HG02943 (cell line): ENCODE measurements around the gene TBC1D2B.

Source experiments
- ATAC-seq: cut with Tn5 transposase; IDR thresholded peaks from one replicate; pipeline ENCODE4 v1.9.1; 2021; ENCODE audit warnings: mild to moderate bottlenecking, low read depth, moderate library complexity; ENCODE audit not compliant: unreplicated experiment

Gene TBC1D2B

DNA sequence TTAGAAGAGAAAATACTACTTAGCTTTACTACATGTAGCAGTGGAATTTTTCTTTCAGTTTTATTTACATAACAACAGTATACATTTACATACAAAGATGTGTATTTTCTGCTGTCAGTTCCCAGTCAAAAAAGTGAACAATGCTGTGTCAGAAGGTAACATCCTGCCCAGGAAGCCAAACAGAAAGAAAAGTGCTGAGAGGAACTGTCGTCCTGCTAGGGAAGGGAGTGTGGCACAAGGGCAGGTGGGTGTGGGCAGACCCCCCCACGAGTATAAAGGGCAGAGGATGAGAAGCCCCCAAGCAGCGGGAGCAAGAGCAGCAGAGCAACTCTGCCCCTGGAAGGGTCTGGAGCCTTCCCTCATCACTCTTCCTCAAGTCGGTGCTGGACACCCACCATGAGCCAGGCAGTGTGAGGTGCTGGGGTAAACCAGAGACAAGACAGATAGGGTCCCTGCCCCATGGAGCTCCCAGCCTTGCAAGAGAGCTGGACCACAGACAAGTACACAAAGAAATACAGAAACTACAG is 39.7 kb downstream of the TBC1D2B start:
- ATAC-seq = no peak

DNA sequence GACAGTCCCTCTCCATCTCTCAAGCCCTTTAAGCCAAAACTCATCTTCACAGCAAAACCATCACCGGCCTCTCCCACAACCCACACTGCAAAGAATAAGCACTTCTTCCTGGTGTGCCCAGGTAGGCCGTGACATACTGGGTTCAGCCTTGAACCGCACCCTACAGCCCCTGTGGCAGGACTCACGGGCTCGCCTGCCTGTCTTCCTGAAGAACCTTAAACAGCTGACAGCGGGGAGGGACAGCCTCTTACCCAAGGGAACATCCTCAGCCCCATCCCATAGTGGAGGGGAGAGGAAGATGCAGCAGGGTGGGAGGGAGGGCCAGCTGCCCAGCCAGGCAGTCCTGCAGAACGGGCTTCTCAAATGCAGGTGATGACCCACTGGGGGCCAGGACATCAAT is 40.2 kb downstream of the TBC1D2B start:
- no peak for ATAC-seq

- ATAC-seq = no peak
Measured at GRCh38 chr15:78035861-78036476, 41.5 kb downstream of the TBC1D2B start.

DNA sequence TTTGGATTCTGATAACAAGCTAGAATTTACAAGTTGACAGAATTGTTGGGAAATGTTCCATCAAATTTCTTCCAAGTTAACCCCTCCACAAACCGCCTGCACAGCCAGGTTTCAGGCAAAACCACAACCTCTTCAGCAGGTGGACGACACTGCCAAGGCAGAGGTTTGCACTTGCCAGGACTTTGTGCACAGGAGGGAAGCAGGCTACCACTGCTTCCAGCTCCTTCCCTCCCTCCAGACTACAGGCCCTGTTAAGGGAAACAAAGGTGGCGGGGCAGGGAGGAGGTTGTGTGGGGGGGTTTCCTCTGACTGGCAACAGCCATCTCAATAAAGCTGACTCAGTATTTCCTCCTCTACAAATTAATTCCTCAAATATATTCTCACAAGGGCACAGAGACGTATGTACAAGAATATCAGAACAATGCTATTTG is 42.2 kb downstream of the TBC1D2B start:
- no peak for ATAC-seq

GRCh38 chr15:78034495-78035191 is 42.9 kb downstream of the TBC1D2B start:
- ATAC-seq = no peak

DNA sequence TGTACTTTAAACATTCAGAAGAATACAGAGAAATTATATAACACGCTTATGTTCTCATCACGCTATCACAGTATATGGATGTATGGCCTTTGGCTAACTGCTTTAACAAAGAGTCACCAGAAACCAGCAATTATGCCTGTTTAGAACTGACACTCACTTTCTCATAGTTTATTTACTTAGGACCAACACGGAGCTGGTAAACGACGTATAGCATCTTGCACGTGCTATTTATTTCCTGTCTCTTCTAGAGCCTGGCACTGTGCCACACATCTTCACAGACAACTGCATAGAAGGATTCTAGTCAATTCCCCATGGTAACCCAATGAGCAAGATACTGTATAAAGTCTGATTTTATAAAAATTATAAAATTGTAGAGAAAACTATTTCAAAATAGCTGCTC is 43.6 kb downstream of the TBC1D2B start:
- ATAC-seq = no peak

GRCh38 chr15:78032671-78033070 is 44.8 kb downstream of the TBC1D2B start:
- ATAC-seq = no peak

GRCh38 chr15:78024883-78025282 is 52.6 kb downstream of the TBC1D2B start:
- no peak for ATAC-seq

DNA sequence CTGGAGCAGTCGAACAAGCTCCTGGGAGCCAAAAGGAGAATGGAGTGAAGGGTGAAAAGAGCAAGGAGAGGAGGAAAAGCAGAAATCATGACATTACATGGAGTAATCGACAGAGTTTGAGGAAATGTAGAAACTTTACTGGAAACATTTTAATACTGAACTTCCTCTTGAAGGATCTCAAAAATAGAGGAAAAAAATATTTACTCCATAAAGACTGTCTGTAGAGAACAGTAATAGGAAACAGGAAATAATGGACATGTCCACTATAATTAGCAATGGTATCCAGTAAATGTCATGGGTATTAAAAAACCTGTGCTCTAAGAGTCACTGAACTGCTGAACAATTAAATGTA is 53.0 kb downstream of the TBC1D2B start:
- no peak for ATAC-seq

GRCh38 chr15:78023865-78024518 is 53.5 kb downstream of the TBC1D2B start:
- no peak for ATAC-seq

- no peak for ATAC-seq
Measured at GRCh38 chr15:78023081-78023665, 54.3 kb downstream of the TBC1D2B start.

DNA sequence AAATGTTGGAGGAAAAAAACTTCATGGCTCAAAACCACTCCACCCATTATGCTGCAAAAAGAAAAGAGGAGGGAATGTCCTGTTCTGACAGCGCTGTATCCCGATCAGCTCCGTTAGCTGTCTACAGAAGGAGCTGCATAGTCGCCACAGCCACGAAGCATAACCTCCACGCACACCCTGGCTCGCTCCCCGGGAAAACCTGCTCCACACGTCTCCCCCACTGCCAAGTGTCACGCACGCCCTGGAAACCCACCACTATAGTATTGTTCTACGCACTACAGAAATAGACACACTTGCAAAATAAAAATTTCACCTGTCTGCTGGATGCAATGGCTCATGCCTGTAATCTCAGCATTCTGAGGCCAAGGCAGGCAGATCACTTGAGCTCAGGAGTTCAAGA is 55.8 kb downstream of the TBC1D2B start:
- no peak for ATAC-seq

DNA sequence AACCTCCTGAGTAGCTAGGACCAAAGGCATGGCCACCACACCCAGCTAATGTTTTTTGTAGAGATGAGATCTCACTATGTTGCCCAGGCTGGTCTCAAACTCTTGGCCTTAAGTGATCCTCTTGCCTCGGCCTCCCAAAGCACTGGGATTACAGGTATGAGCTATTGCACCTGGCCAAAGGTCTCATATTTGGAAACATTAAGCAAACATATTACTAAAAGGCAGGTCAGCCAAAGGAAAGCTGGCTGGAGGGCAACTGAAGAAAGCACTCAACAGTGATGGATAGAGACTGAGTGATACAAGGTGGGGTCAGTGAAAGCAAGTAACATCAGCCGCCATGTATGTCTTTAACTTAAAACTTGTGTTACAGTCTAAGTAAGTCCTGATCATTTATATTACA is 57.5 kb downstream of the TBC1D2B start:
- ATAC-seq = no peak

DNA sequence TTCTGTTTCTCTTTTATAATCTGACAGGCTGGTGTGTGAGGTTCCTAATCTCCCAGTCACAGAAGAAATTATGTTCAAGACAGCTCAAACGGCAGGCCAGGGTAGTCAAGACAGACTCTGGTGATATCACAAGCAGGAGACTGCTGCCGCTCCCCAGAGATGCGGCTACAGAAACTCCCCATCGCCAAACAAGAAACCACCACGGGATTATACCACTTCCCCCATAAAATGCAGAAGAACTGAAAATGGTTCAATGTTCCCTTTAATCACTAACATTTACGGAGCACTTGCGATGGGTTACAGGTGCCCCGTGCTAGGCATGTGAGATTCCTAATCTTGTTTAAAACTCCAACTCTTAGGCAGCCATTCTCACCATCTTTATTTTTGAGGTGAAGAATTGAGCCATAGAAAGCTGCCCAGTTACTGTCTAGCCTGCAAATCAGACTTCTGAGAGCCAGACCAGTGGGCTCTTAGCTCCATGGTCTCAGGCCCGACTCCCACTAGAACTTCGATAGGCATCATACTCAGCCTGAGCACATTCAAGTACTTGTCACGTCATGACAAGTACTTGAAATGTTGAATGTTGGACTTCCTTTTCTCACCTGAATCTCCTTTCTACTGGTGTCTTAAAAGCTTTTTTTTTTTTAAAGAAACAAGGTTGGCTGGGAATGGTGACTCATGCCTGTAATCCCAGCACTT is 58.4 kb downstream of the TBC1D2B start:
- no peak for ATAC-seq

- ATAC-seq = no peak
Measured at GRCh38 chr15:78018445-78018844, 59.1 kb downstream of the TBC1D2B start.

- no peak for ATAC-seq
Measured at GRCh38 chr15:78016860-78017259, 60.7 kb downstream of the TBC1D2B start.

GRCh38 chr15:78012643-78013077 is 64.9 kb downstream of the TBC1D2B start:
- no peak for ATAC-seq

- no peak for ATAC-seq
Measured at GRCh38 chr15:78010067-78010466, 67.4 kb downstream of the TBC1D2B start.

- ATAC-seq = no peak
Measured at GRCh38 chr15:78007964-78008886, 69.3 kb downstream of the TBC1D2B start.
